A549 (cell line): ENCODE data around the gene CACNA1I. TPM values are rescaled to one million over a fixed set of nuclear protein-coding genes. Genes with fewer than 3 reads are reported as not detected.

ENCODE experiments used
- ATAC-seq, 2 experiments: fragments of 200-7000 bp in 1 of 2; fragments of >200 bp in 1 of 2; cut with Nextera tagmentation in 1 of 2; cut with Tn5 transposase in 1 of 2; 3 replicates each; pipeline versions ENCODE4 v1.8.0 to v1.9.1; 2018 to 2020; ENCODE audit warnings: mild to moderate bottlenecking in 1 of 2, moderate library complexity in 1 of 2
- CTCF ChIA-PET: fragments of 300-600 bp; sonication (Branson Sonifier 250); formaldehyde crosslinking; extraction: SDS; loops from one replicate; lab custom pipeline; 2021; ENCODE audit warnings: antibody characterized with exemption, inconsistent platforms; lab: Yijun Ruan, JAX
- POLR2A ChIA-PET: fragments of 350-600 bp; formaldehyde crosslinking; extraction: SDS; loops from one replicate; lab custom pipeline; 2021; ENCODE audit warnings: antibody characterized with exemption, inconsistent platforms; lab: Yijun Ruan, JAX
- DNase-seq, 2 experiments: peaks; one replicate each; pipeline versions ENCODE4 v3.0.0 to v3.0.0-alpha.2; 2011 to 2016; ENCODE audit warnings: low read depth in 1 of 2, low spot score in 1 of 2
- FAIRE-seq: peaks from 2 replicates; lab custom pipeline; 2011; peaks lifted over from hg19 to GRCh38; lab: Jason Lieb, UNC
- H3K27ac ChIP-seq, 2 experiments: fragments of >200 bp; sonication (Bioruptor Twin); formaldehyde crosslinking; 3 replicates each; pipeline ENCODE4 v1.5.1; 2016 to 2017
- H3K4me1 ChIP-seq: fragments of >200 bp; sonication (Bioruptor Twin); formaldehyde crosslinking; 3 replicates; pipeline ENCODE4 v1.6.1; 2016
- H3K4me2 ChIP-seq: fragments of >200 bp; sonication (Bioruptor Twin); formaldehyde crosslinking; 3 replicates; pipeline ENCODE4 v1.6.1; 2016
- H3K4me3 ChIP-seq: fragments of >200 bp; sonication (Bioruptor Twin); formaldehyde crosslinking; 3 replicates; pipeline ENCODE4 v1.5.1; 2016
- H3K9me3 ChIP-seq: fragments of >200 bp; sonication (Bioruptor Twin); formaldehyde crosslinking; 3 replicates; pipeline ENCODE4 v1.6.1; 2016
- BHLHE40 ChIP-seq: IDR thresholded peaks from 2 replicates; pipeline ENCODE4 v1.6.1; 2012; ENCODE audit warnings: low read depth, low read length, inconsistent platforms
- CBX2 ChIP-seq: fragments of 200-600 bp; sonication (generic); IDR thresholded peaks from 2 replicates; pipeline ENCODE4 v1.6.1; 2016; ENCODE audit warnings: low read depth, mild to moderate bottlenecking, borderline replicate concordance
- CHD4 ChIP-seq: fragments of 200-600 bp; sonication (generic); IDR thresholded peaks from 2 replicates; pipeline ENCODE4 v1.6.1; 2016; ENCODE audit warnings: antibody characterized with exemption, mild to moderate bottlenecking, borderline replicate concordance
- EHMT2 ChIP-seq: fragments of 200-600 bp; sonication (generic); IDR thresholded peaks from 2 replicates; pipeline ENCODE4 v1.6.1; 2016; ENCODE audit warnings: antibody characterized with exemption, low read depth, mild to moderate bottlenecking, moderate library complexity
- ESRRA ChIP-seq: fragments of 150-350 bp; IDR thresholded peaks from 2 replicates; pipeline ENCODE4 v1.6.1; 2014; ENCODE audit warnings: mild to moderate bottlenecking, low read length, borderline replicate concordance
- FOXS1 ChIP-seq: fragments of 250-450 bp; sonication (Bioruptor Pico); IDR thresholded peaks from 2 replicates; pipeline ENCODE4 v1.5.0; 2020; ENCODE audit warnings: mild to moderate bottlenecking, moderate library complexity
- HDAC2 ChIP-seq: fragments of 200-600 bp; sonication (generic); IDR thresholded peaks from 2 replicates; pipeline ENCODE4 v1.6.1; 2016
- HOXA7 ChIP-seq: fragments of 250-450 bp; sonication (Bioruptor Pico); IDR thresholded peaks from 2 replicates; pipeline ENCODE4 v1.5.0; 2020; ENCODE audit warnings: mild to moderate bottlenecking, moderate library complexity
- JUNB ChIP-seq: fragments of >200 bp; sonication (Bioruptor Twin); formaldehyde crosslinking; IDR thresholded peaks from 2 replicates; pipeline ENCODE4 v1.6.1; 2016
- MAFK ChIP-seq: fragments of 450-650 bp; IDR thresholded peaks from 2 replicates; pipeline ENCODE4 v1.6.1; 2014; ENCODE audit not compliant: partially characterized antibody
- MYC ChIP-seq: IDR thresholded peaks from 2 replicates; pipeline ENCODE4 v1.6.1; 2012; ENCODE audit warnings: mild to moderate bottlenecking, inconsistent platforms, low read length, improper control_type of control experiment, borderline replicate concordance
- NPAS2 ChIP-seq: fragments of 250-450 bp; sonication (Bioruptor Pico); IDR thresholded peaks from 2 replicates; pipeline ENCODE4 v1.8.0; 2022; ENCODE audit warnings: mild to moderate bottlenecking, moderate library complexity, borderline replicate concordance
- PHF8 ChIP-seq: fragments of 200-600 bp; sonication (generic); IDR thresholded peaks from 2 replicates; pipeline ENCODE4 v1.6.1; 2016; ENCODE audit warnings: low read depth, mild to moderate bottlenecking, antibody characterized with exemption, moderate library complexity, borderline replicate concordance
- POLR2AphosphoS2 ChIP-seq: conservative IDR thresholded peaks from 2 replicates; pipeline ENCODE4 v1.6.1; 2012; ENCODE audit warnings: low read length, improper control_type of control experiment, inconsistent platforms
- RARB ChIP-seq: fragments of 250-450 bp; sonication (Bioruptor Pico); IDR thresholded peaks from 2 replicates; pipeline ENCODE4 v1.8.0; 2021; ENCODE audit warnings: mild to moderate bottlenecking, moderate library complexity
- RCOR1 ChIP-seq: fragments of 150-350 bp; IDR thresholded peaks from 2 replicates; pipeline ENCODE4 v1.6.1; 2014; ENCODE audit warnings: antibody characterized with exemption, low read length, low read depth
- RFX5 ChIP-seq: fragments of 450-650 bp; IDR thresholded peaks from 2 replicates; pipeline ENCODE4 v1.7.1; 2014; ENCODE audit warnings: antibody characterized with exemption, mild to moderate bottlenecking, moderate library complexity
- SMC3 ChIP-seq: fragments of >200 bp; sonication (Bioruptor Twin); formaldehyde crosslinking; IDR thresholded peaks from 3 replicates; pipeline ENCODE4 v1.6.1; 2018; ENCODE audit warnings: inconsistent platforms
- ZC3H11A ChIP-seq: fragments of 450-650 bp; IDR thresholded peaks from 2 replicates; pipeline ENCODE4 v1.6.1; 2014; ENCODE audit warnings: antibody characterized with exemption, mild to moderate bottlenecking
- ZFP36 ChIP-seq: fragments of 450-650 bp; IDR thresholded peaks from 2 replicates; pipeline ENCODE4 v1.6.1; 2014; ENCODE audit warnings: borderline replicate concordance; ENCODE audit not compliant: partially characterized antibody
- WGBS: methylation state at CpG from one replicate; pipeline ENCODE4 v1.1.6; 2017; ENCODE audit errors: missing lambda C conversion rate; 5-methylcytosine and 5-hydroxymethylcytosine counted together
- polyA plus RNA-seq, 4 experiments: library from polyadenylated mRNA; depleted of rRNA in 3 of 4; stranded (reverse); fragments of >200 nt; fragmentation: RNase III in 1 of 4; extraction: RNeasy Plus Mini Kit Qiagen cat#74134 plus additional on column Dnase treatment in 1 of 4; gene quantifications; 2 replicates in 3 of 4; 3 replicates in 1 of 4; pipeline ENCODE4 v1.2.3, GENCODE V29; 2011 to 2017
- TF ChIP-seq, protein P1 (sequence below): fragments of >200 bp; sonication (Bioruptor Twin); formaldehyde crosslinking; IDR thresholded peaks from 2 replicates; pipeline ENCODE4 v1.6.1; 2016
- TF ChIP-seq, protein P2 (sequence below): fragments of >200 bp; sonication (Bioruptor Twin); formaldehyde crosslinking; IDR thresholded peaks from 3 replicates; pipeline ENCODE4 v1.5.1; 2016
- TF ChIP-seq, protein P3 (sequence below): fragments of 450-650 bp; IDR thresholded peaks from 2 replicates; pipeline ENCODE4 v1.6.1; 2014; ENCODE audit warnings: antibody characterized with exemption
- TF ChIP-seq, protein P4 (sequence below): fragments of 150-350 bp; IDR thresholded peaks from 2 replicates; pipeline ENCODE4 v1.6.1; 2014; ENCODE audit warnings: low read depth, mild to moderate bottlenecking, low read length
- TF ChIP-seq, protein P5 (sequence below): fragments of 250-450 bp; sonication (Bioruptor Pico); IDR thresholded peaks from 2 replicates; pipeline ENCODE4 v1.5.0; 2020; ENCODE audit warnings: low read depth, mild to moderate bottlenecking, moderate library complexity
- TF ChIP-seq, protein P6 (sequence below): fragments of 250-450 bp; sonication (Bioruptor Pico); IDR thresholded peaks from 2 replicates; pipeline ENCODE4 v1.5.0; 2021; ENCODE audit warnings: mild to moderate bottlenecking, moderate library complexity, borderline replicate concordance

CACNA1I gene
- polyA plus RNA-seq, 2 of the 4 experiments (the other 2 are of a cell fraction), result 0.03 to 0.13 TPM

DNA sequence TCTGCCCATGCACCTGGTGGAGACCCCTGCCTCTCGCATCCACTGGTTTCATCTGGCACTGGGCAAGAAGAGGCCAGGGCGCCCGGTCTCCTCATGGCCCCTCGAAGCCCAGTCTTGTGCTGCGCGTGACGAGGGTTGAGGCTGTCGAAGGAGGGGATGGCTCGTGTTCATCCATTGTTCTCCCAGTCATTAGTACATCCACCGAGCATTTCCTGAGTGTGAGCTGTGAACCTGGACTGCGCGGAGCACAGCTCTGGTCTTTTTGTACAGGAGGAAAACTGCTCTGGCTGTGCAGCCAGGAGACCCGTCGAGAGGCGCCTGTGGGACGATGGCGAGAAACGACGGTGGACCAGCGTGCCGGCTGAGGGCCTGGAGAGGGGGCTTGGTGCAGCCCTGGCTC, 6.8 kb downstream of the CACNA1I start:
- H3K4me1 ChIP-seq, result peaks cover 18% of the 10 kb centered on the region
- TF ChIP-seq ZC3H11A, result no peak
- TF ChIP-seq, all 56 proteins: peak for 0
- Histone ChIP-seq H3K4me3 (no peak overlapping the region), H3K27ac (no peak overlapping the region), H3K9me3 (no peaks in the 10 kb centered on the region), H3K4me2 (no peak overlapping the region)
- ChIA-PET CTCF (interaction anchor here (1.4 kb wide), 1 partner anchor 448 kb away, joined by 3 read pairs; no protein-coding TSS in a partner anchor), POLR2A (no interaction called here)
- DNase-seq (no peak), ATAC-seq (no peak), FAIRE-seq (no peak)
- 96% methylated on average over 15 of the region's 21 CpGs for WGBS

DNA sequence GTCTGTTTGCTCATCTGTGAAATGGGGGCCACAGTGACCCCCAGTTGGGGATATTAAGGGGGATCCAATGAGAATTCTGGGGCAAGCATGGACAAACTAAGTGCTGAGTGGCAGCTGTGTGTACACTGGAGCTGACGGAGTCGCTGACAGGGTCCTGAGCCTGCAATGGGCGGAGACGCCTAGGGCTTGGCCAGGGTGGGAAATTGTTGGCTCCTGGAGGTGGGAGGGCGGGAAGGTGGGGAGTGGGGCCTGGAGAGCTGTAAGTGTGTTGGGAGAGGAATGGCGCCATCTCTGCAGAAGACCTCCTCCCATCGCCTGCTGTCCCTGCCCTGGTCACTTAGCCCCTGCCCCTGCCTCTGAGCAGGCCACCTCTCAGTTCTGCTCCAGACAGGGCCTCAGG, 7.3 kb downstream of the CACNA1I start:
- H3K4me2 ChIP-seq, result no peak overlapping the region
- TF ChIP-seq, protein P1, sequence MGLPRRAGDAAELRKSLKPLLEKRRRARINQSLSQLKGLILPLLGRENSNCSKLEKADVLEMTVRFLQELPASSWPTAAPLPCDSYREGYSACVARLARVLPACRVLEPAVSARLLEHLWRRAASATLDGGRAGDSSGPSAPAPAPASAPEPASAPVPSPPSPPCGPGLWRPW, result no peak
- TF ChIP-seq MAFK, result no peak
- TF ChIP-seq, protein P2, sequence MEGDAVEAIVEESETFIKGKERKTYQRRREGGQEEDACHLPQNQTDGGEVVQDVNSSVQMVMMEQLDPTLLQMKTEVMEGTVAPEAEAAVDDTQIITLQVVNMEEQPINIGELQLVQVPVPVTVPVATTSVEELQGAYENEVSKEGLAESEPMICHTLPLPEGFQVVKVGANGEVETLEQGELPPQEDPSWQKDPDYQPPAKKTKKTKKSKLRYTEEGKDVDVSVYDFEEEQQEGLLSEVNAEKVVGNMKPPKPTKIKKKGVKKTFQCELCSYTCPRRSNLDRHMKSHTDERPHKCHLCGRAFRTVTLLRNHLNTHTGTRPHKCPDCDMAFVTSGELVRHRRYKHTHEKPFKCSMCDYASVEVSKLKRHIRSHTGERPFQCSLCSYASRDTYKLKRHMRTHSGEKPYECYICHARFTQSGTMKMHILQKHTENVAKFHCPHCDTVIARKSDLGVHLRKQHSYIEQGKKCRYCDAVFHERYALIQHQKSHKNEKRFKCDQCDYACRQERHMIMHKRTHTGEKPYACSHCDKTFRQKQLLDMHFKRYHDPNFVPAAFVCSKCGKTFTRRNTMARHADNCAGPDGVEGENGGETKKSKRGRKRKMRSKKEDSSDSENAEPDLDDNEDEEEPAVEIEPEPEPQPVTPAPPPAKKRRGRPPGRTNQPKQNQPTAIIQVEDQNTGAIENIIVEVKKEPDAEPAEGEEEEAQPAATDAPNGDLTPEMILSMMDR, result no peak
- TF ChIP-seq MYC, result no peak
- no peak for TF ChIP-seq JUNB
- TF ChIP-seq, protein P3, sequence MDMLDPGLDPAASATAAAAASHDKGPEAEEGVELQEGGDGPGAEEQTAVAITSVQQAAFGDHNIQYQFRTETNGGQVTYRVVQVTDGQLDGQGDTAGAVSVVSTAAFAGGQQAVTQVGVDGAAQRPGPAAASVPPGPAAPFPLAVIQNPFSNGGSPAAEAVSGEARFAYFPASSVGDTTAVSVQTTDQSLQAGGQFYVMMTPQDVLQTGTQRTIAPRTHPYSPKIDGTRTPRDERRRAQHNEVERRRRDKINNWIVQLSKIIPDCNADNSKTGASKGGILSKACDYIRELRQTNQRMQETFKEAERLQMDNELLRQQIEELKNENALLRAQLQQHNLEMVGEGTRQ, result no peak
- TF ChIP-seq NPAS2 (CRISPR knock-in tag), result no peak
- no peak for TF ChIP-seq HOXA7 (CRISPR knock-in tag)
- no peak for TF ChIP-seq EHMT2
- TF ChIP-seq, protein P4, sequence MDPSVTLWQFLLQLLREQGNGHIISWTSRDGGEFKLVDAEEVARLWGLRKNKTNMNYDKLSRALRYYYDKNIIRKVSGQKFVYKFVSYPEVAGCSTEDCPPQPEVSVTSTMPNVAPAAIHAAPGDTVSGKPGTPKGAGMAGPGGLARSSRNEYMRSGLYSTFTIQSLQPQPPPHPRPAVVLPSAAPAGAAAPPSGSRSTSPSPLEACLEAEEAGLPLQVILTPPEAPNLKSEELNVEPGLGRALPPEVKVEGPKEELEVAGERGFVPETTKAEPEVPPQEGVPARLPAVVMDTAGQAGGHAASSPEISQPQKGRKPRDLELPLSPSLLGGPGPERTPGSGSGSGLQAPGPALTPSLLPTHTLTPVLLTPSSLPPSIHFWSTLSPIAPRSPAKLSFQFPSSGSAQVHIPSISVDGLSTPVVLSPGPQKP, result no peak
- TF ChIP-seq RCOR1, result no peak
- TF ChIP-seq, protein P5, sequence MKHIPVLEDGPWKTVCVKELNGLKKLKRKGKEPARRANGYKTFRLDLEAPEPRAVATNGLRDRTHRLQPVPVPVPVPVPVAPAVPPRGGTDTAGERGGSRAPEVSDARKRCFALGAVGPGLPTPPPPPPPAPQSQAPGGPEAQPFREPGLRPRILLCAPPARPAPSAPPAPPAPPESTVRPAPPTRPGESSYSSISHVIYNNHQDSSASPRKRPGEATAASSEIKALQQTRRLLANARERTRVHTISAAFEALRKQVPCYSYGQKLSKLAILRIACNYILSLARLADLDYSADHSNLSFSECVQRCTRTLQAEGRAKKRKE, result no peak
- no peak for TF ChIP-seq HDAC2
- no peak for TF ChIP-seq CHD4
- TF ChIP-seq RARB (CRISPR knock-in tag), result no peak
- no peak for TF ChIP-seq RFX5
- TF ChIP-seq BHLHE40, result no peak
- 88% methylated on average over 1 of the region's 7 CpGs for WGBS
- ATAC-seq (no peak), FAIRE-seq (no peak), DNase-seq (no peak)
- ChIA-PET CTCF (no interaction called here), POLR2A (no interaction called here)
- peaks cover 18% of the 10 kb centered on the region for H3K4me1 ChIP-seq
- H3K4me3 ChIP-seq, result no peak overlapping the region
- H3K27ac ChIP-seq, result no peak overlapping the region
- no peaks in the 10 kb centered on the region for H3K9me3 ChIP-seq

DNA sequence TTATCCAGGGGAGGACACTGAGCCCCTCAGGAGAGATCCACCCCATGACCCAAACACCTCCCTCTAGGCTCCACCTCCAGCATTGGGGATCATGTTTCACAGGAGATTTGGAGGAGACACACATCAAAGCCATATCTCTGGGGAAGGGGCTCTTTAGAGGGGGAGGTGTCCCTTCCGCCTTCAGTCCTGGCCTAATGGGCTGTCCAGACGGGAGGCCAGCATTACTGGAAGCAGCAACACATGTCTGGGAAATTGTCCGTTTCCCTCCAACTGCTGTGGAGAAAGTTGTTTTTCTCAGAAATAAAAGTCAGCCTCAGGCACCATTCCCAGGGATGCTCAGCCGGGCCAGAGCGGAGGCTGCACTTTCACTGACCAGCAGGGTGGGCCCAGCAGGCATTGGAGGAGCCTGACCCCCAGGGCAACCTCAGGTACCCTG, 9.5 kb downstream of the CACNA1I start:
- FAIRE-seq (no peak), ATAC-seq (no peak), DNase-seq (no peak)
- Histone ChIP-seq H3K4me3 (no peak overlapping the region), H3K27ac (no peak overlapping the region), H3K4me1 (peaks cover 6% of the 10 kb centered on the region), H3K4me2 (no peak overlapping the region), H3K9me3 (no peaks in the 10 kb centered on the region)
- WGBS, result 67% methylated on average over 1 of the region's 5 CpGs
- CTCF ChIA-PET, result interaction anchor here (1.2 kb wide), 1 partner anchor 45 kb away, joined by 3 read pairs; no protein-coding TSS in a partner anchor
- POLR2A ChIA-PET, result no interaction called here
- TF ChIP-seq, protein P3, result no peak
- TF ChIP-seq SMC3, result no peak
- no peak for TF ChIP-seq POLR2AphosphoS2
- no peak for TF ChIP-seq FOXS1 (CRISPR knock-in tag)
- TF ChIP-seq ZFP36, result no peak
- TF ChIP-seq BHLHE40, result no peak
- TF ChIP-seq, protein P6, sequence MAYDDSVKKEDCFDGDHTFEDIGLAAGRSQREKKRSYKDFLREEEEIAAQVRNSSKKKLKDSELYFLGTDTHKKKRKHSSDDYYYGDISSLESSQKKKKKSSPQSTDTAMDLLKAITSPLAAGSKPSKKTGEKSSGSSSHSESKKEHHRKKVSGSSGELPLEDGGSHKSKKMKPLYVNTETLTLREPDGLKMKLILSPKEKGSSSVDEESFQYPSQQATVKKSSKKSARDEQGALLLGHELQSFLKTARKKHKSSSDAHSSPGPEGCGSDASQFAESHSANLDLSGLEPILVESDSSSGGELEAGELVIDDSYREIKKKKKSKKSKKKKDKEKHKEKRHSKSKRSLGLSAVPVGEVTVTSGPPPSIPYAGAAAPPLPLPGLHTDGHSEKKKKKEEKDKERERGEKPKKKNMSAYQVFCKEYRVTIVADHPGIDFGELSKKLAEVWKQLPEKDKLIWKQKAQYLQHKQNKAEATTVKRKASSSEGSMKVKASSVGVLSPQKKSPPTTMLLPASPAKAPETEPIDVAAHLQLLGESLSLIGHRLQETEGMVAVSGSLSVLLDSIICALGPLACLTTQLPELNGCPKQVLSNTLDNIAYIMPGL, result no peak
- no peak for TF ChIP-seq ESRRA
- TF ChIP-seq PHF8, result no peak
- TF ChIP-seq, protein P1, result no peak
- TF ChIP-seq CBX2, result no peak
